ENCODE measurements around the gene ZNF783. TPM values are rescaled to one million over a fixed set of nuclear protein-coding genes. Genes with fewer than 3 reads are reported as not detected.
A peak's percentile ranks its signal among the peaks of the same experiment; 100 is the strongest.

Gene ZNF783
- total and polyA plus RNA-seq, 9 of the 15 experiments (the other 6 are each of a cell fraction or from before 2014, with no cell fraction given), result 0.66 to 11.2 (median 5.4) TPM

GRCh38 chr7:149297034-149297755 lies 35.2 kb downstream of the ZNF783 start (continued):
- TF ChIP-seq SMAD1 (IDR thresholded peaks at IDR 0.05; ENCODE audit: low read depth, low read length, partially characterized antibody), result no peak
- TF ChIP-seq COPS2 (conservative IDR thresholded peaks at IDR 0.05), result no peak

- TF ChIP-seq MTA2 (IDR thresholded peaks at IDR 0.05; ENCODE audit: low read depth) (no peak), ZFP91 (CRISPR knock-in tag; IDR thresholded peaks at IDR 0.05) (no peak), ATF3 (IDR thresholded peaks at IDR 0.05) (no peak), ATF3 (CRISPR knock-in tag; conservative IDR thresholded peaks at IDR 0.05) (no peak), GMEB1 (CRISPR knock-in tag; IDR thresholded peaks at IDR 0.05) (no peak), ZBTB33 (CRISPR knock-in tag; IDR thresholded peaks at IDR 0.05) (no peak), CGGBP1 (CRISPR knock-in tag; IDR thresholded peaks at IDR 0.05) (no peak), HNRNPL (IDR thresholded peaks at IDR 0.05; ENCODE audit: low read depth, low read length) (no peak), TCF7 (IDR thresholded peaks at IDR 0.05; ENCODE audit: borderline replicate concordance) (no peak), L3MBTL2 (IDR thresholded peaks at IDR 0.05) (no peak)
- no peak for ATAC-seq
- POLR2A ChIA-PET, result no interaction called here
- DNase-seq (ENCODE audit: extremely low read depth in 1 of 4, low spot score in 3 of 4), result no peak
- H3K4me3 ChIP-seq, result no peak overlapping the region
- H3K9ac ChIP-seq (ENCODE audit: insufficient read depth in 1 of 2, low read depth in 2 of 2, low read length in 2 of 2), result no peak overlapping the region
- CTCF ChIA-PET (ENCODE audit: low intra/inter-chr PET ratio), result no interaction called here
- no peaks in the 10 kb centered on the region for H3K79me2 ChIP-seq (ENCODE audit: control insufficient read depth, insufficient read depth, low read length)
- H3K4me1 ChIP-seq (replicated peaks in 1 of 2; ENCODE audit: control insufficient read depth in 2 of 2, insufficient read depth in 2 of 2, low read length in 2 of 2), result 0 out of 5 replicates have a peak, but pooled peaks cover 0 to 3% of the 10 kb centered on the region in 2 experiments
- no peak overlapping the region for H3K4me2 ChIP-seq (ENCODE audit: insufficient read depth, low read length)
- WGBS (ENCODE audit: insufficient coverage, low coverage, missing lambda C conversion rate), result 8% methylated on average over 8 of the region's 8 CpGs
- in situ Hi-C loops (cut with MboI) (no loop called here), intact Hi-C loops (cut with micrococcal nuclease) (no loop called here)
- no peaks in the 10 kb centered on the region for H3K9me1 ChIP-seq (ENCODE audit: control insufficient read depth, insufficient read depth, low read length)
- no peaks in the 10 kb centered on the region for H3K36me3 ChIP-seq (ENCODE audit: control insufficient read depth, insufficient read depth, low read length)
- peak overlapping the region; percentile 1 for H2AFZ ChIP-seq (ENCODE audit: low read depth, low read length)
- FAIRE-seq, result no peak
- H4K20me1 ChIP-seq (replicated peaks; ENCODE audit: control insufficient read depth, insufficient read depth, low read length), result no peaks in the 10 kb centered on the region
- peaks cover 6 to 24% of the 10 kb centered on the region in 2 experiments; a peak in 3 of 5 replicates for H3K27me3 ChIP-seq (ENCODE audit: control insufficient read depth in 2 of 2, insufficient read depth in 2 of 2, low read length in 2 of 2)
- no TSS peak for BruUV-seq (replicated peaks)
- no peaks in the 10 kb centered on the region for H3K9me3 ChIP-seq (replicated peaks; ENCODE audit: control insufficient read depth, insufficient read depth, low read depth, low read length)
- no peak overlapping the region for H3K27ac ChIP-seq (ENCODE audit: extremely low read depth, low read depth, low read length)
Measured at GRCh38 chr7:149300620-149301285, 38.8 kb downstream of the ZNF783 start.
